Caki2 (cell line): ENCODE measurements around the gene IRAK2. TPM values are rescaled to one million over a fixed set of nuclear protein-coding genes. Genes with fewer than 3 reads are reported as not detected.
"Not testable (repeated sequence)": the region's sequence is repeated elsewhere in the genome, so short reads cannot be mapped to it uniquely, and the experiment has no call there.

Experiments used
- DNase-seq: peaks from one replicate; pipeline ENCODE4 v3.0.0-alpha.2; 2015; ENCODE audit warnings: low read depth
- in situ Hi-C: cut with HindIII; loops from 2 replicates; pipeline ENCODE4 v1.10.0; 2016; ENCODE audit warnings: low sequenced_read_pairs, low pct_unique_long_range_greater_than_20kb, mixed read lengths
- total RNA-seq: library from RNA; depleted of rRNA; stranded (reverse); fragments of >200 nt; shearing (Covaris generic); gene quantifications from 2 replicates; pipeline ENCODE4 v1.2.3, GENCODE V29; 2014; ENCODE audit warnings: low replicate concordance

Gene IRAK2
- total RNA-seq, 1 experiment from 2014 or later: 7.6 TPM

DNA sequence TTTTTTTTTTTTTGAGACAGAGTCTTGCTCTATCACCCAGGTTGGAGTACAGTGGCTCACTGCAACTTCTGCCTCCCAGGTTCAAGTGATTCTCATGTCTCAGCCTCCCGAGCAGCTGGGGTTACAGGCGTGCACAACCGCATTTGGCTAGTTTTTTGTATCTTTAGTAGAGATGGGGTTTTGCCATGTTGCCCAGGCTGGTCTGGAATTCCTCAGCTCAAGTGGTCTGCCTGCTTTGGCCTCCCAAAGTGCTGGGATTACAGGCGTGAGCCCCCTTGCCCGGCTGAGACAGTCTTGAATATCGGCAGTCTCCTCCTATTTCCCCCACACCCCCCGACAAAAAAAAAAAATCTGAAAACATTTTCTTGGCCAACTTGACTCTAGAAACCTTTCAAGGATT is 102.2 kb downstream of the IRAK2 start:
- DNase-seq, in situ Hi-C loops: not testable (repeated sequence)

DNA sequence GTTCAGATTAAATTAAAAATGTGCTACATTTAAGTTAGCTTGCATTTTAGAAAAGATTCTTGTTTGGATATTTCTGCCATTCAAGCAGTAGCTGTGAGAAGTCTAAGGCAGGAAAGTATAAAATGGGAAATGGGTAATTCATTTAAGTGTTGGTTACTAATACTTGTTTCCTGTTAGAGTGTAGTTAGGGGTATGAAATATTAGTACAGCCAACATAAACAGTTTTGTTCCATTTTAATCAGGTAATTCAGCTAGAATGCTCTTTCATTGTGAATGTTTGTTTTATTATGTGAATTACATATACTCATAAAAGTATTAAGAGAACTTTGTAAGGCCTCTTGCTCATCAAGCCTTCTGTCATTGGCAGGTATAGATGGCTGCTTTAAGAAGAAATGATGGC is 103.4 kb downstream of the IRAK2 start:
- in situ Hi-C loops: no loop called here
- no peak for DNase-seq

DNA sequence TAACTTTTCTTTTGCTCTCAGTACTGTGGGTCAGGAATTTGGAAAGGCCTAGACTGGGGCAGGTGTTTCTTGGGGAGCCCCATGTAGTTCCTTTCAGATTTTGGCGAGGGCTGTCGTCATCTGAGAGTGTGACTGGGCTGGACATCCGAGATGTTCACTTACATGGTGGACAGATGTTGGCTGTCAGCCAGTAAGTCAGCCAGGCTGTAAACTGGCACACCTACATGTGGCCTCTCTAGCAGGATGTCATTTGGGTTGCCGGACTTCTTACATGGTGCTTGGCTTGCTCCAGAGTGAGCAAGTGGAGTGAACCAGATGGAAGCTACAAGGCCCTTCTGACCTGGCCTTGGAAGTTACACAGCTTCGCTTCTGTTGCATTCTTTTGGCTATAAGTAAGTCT is 104.2 kb downstream of the IRAK2 start:
- in situ Hi-C loops: no loop called here

DNA sequence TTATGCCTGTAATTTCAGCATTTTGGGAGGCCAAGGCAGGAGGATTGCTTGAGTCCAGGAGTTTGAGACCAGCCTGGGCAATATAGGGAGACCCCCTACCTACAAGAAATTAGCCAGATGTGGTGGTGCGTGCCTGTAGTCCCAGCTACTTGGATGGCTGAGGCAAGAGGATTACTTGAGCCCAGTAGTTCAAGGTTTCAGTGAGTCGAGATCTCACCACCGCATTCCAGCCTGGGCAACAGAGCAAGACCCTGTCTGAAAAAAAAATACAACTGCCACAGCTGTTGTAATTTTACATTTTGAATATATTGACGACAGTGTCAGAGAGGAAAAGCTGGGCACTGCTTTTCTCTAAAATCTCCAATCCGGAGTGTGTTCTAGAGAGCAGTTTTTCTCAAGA is 104.7 kb downstream of the IRAK2 start:
- in situ Hi-C loops: no loop called here
- DNase-seq: no peak

More for the DNA sequence above, 104.2 kb downstream of the IRAK2 start:
- no peak for DNase-seq

DNA sequence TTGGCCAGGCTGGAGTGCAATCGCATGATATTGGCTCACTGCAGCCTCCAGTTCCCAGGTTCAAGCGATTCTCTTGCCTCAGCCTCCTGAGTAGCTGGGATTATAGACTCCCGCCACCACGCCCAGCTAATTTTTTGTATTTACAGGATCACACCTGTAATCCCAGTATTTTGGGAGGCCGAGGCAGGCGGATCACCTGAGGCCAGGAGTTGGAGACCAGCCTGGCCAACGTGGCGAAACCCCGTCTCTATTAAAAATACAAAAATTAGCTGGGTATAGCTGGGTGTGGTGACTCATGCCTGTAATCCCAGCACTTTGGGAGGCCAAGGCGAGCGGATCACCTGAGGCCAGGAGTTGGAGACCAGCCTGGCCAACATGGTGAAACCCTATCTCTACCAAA is 107.8 kb downstream of the IRAK2 start:
- DNase-seq, in situ Hi-C loops: not testable (repeated sequence)

DNA sequence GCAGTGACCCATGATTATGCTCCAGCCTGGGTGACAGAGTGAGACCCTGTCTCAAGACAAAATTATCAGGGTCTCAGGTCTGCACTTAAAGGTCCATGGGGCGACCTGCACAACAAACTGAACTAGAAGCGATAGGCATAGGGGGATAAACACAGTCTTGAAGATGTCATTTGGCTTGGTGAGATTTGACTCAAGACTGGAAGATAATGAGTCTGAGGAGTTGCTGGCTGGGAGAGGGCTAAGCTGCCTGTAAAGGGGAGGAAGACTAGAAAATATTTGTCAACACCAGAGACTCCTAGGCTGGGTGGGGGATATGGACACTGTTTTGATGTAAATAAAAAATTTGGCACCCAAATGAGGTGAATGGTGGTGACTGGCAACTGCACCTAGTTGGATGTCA is 108.3 kb downstream of the IRAK2 start:
- in situ Hi-C loops: no loop called here

DNA sequence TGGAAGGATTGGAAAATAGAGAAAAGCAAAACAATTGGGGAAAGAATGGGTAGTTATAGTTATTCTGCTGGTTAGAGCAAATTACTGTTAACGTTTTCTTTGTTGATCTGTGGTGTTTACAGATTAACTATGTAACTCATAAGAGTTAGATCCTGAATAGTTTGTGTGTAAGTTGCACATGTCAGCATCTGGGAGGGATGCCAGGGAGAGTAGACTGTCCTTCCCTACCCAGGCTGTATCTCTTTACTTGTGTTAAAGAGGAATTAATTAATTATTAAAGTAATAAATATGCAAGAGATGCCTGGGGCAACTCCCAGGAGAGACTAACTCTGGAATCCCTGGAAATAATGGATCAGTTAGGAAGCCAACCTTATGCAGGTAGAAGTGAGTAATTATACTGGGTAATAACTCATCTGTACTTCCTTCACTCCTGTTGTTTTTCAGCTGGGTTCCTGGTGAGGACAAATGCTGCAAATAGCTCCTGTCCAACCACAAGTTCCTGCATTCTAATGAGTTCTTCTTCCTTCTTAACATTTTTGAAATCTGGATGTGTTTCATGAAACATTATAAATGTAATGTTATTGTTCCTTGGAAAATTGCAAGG is 109.1 kb downstream of the IRAK2 start:
- in situ Hi-C loops: no loop called here
- DNase-seq: no peak

More for the DNA sequence above, 108.3 kb downstream of the IRAK2 start:
- no peak for DNase-seq

DNA sequence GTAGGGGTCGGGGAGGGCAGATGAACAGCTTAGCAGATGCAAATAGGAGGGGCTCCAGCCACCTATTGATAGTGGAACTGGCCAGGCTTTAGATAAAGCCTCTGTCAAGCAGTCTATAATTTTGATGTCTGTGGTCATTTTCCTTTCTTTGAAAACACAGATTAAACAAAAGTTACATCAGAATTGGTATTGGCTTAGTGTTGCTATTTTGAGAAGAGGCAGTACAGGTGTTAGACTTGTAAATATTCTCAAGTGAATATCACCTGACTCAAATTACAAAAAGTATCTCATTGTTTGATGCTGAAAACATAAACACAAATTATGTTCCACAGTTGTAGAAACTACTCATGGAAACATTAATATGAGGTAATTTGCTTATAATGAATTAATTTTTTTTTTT is 109.9 kb downstream of the IRAK2 start:
- no peak for DNase-seq
- in situ Hi-C loops: no loop called here

DNA sequence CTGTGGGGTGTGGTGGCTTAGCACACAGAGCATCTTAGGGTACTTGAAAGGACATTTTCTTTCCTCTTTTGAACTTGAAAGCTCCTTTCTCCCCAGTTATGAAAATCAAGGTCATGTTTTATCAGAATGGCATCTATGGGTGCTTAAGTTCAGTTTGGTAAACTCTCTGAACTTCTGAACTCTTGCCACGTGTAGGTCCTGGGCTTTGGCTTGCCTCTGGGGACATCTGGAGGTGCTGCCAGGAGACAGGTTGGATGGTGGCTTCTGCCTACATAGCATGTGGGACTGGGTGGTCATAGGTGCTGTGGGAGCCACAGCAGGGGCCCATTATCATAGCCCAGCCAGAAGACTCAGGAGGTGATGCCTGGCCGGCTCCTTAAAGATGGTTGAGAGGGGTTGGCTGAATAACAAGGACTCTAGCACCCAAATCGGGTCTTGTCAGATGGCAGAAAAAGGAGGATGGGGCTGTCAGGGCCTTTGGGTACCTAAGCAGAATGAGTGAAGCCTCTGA is 112.5 kb downstream of the IRAK2 start:
- no peak for DNase-seq
- in situ Hi-C loops: no loop called here

DNA sequence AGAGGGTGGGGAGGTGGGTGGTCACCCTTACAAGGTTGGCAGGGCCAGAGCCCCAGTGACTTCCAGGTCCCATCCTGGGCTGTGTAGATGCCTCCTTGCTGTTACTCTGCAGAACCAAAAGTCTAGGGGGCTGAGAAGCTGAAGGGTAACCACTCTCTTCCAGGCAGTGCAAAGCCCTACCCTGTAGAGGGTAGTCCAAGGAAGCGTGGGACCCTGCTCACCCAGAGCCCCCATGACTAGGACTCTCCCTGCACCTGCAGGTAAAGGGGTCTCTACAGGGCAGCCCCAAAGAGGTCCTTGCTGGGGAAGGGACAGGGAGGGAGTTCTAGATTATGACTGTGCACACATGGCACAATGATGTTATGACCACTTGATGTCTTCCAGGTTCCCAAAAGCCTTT is 113.8 kb downstream of the IRAK2 start:
- no peak for DNase-seq
- in situ Hi-C loops: no loop called here

DNA sequence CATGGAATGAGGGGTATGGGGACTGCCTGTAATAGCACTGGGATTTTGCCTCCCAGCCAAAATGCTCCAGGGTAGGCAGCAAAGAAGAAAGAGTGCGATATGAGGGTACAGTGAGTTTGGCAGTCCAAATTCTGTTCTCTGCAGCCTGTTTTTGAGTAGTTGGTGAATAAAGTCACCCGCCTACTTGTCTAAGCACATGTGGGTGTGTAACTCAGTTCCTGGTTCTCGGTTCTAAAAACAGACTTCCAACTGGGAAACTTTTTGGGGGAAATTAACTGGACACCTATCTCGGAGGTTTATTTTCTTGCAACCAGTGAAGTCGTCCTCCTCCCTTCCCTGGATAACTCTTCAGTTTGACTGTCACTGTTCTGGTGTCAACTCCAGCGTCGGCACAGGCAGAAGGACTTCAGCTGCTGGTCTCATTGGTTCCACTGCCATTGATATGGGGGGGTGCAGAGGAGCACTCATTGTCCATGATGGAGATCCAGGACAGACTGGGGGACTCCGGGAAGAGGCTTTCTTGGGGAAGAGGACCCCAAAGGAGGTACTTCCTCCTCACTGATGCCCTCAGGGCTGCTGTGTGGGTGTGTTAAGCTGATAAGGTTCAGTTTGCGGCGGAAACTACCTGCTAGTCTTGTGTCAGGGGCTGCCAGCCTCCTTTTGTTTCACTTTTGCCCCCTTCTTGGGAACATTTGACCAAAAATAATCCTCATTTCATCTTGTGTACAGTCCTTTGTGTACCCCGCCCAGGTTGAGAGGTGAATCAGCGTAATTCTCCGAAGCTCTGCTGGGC is 114.9 kb downstream of the IRAK2 start:
- in situ Hi-C loops: no loop called here

DNA sequence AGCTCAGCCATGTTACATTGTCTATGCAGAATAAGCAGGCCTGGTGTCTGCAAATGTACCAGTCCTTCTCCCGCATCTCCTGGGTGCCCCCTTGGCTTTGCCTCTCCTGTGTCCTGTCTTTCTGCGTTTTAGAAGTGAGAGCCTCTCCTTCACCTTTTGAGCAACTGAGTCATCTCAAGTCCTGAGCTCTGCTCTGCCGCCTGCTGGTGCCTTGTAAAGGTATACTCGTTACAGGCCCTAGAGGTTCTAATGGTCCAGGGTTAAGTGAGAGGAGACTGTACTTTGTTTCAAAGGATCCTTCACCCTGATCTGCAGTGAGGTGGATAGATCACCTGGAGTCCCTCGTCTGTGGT is 115.4 kb downstream of the IRAK2 start:
- in situ Hi-C loops: no loop called here

More for the DNA sequence above, 114.9 kb downstream of the IRAK2 start:
- no peak for DNase-seq

DNA sequence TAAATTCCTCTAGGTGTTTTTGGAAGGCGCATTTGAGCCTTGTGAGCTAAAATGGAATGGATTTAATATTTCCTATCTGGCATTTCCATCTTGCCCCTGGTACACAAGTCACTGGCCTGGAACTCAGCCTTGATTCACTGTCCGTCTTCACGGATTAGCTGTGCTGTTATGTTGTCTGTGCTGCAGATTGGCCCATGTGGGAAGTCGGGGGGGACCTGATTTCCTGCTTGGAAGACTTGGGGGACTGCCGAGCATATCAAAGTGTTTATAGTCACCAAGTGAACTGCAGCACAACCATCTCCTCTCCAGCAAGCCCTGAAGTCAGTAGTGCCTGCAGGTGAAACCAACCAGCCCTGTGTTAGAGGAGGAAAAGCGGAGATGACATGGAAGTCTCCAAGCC is 115.9 kb downstream of the IRAK2 start:
- in situ Hi-C loops: no loop called here
- no peak for DNase-seq

More for the DNA sequence above, 115.4 kb downstream of the IRAK2 start:
- no peak for DNase-seq

DNA sequence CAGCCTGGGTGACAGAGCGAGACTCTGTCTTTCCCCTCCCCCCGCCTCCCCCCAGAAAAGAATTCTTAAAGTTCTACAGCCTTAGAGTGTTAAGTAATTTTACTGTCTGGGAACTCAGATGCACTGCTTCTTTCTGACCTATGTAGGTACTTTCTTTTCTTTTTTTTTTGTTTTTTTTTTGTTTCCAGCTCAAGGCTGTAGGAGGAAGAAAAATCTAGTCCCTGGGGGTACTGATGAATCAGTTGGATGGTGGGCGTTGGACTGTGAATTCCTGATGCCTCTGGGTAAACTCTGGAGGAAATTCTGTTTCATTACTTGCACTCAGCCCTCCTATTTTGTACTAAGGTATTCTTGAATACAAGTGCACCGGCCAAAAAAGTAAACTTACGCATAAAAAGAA is 117.2 kb downstream of the IRAK2 start:
- in situ Hi-C loops: no loop called here
- DNase-seq: peak; percentile 11

DNA sequence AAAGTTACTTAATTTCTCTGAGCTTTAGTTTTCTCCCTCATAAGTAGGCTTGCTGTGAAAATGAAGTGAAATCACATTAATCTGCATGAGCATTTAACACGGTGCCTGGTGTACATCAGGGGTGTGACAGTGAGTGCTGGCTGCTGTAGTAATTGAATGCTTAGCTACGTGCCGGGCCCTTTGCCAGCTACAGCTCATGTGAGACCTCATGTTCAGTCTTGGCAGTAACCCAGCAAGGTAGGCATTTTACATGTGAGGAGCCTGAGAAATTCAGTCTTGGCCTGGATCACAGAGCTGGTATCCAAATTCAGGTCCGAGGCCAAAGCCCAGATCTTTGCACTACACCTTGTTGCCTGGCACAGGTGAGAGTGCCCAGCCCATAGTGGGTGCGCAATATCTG is 118.9 kb downstream of the IRAK2 start:
- in situ Hi-C loops: no loop called here
- no peak for DNase-seq

DNA sequence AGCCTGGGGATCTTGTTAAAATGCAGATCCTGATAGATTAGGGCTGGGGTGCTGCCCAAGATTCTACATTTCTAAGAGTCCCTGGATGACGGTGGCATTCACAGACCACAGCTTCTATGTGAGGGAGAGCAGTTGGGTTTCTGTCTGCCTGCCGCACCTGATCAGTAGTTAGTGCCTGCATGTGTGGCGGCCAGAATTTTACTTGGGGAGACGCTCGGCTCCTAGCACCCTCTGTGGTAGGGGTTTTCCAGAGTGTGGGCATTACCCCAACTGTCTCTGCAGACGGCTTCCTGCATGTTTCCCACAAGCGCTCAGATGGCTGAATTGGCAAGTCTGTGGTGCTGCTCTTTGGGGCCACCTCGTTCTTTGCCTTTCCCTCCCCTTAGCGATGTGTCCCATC is 119.8 kb downstream of the IRAK2 start:
- no peak for DNase-seq
- in situ Hi-C loops: no loop called here

DNA sequence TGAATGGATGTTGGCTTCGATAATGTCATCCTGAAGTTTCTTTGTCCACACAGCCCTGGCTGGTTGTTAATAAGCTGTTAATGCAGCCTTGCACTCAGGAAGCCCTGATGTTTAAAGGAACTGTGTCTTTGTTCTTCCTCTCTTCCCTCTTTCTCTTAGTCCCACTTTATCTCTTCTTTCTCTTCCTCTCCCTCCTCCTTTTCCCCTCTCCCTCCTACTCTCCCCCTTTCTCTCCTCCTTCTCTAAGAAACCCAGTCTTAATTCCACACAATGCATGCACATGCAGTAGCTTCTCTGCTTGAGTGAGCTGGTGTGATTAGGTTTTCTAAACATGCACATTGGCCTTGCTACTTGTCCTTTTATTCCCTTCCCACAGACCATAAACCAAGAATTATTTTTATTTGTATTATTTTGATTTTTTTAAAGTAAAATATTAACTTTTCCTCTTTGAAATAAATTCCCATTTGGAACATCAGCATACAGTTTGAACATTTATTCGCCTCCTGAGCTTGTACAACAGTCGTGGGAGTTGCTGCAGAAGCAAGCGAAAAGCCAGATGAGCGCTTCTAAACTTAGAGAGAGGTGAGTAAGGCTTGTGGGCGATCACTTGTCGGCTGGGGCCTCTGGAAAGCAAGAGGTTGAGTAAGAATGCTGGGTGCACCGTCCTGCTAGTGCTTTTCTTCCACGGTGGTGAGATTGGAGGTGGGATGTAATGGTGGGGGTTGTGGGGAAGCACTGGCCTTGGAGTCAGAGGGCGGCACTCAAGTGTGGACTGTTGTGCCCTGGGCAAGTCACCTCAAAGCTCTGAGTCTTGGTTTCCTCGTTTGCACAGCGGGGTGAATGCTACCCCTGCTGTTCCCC is 120.8 kb downstream of the IRAK2 start:
- in situ Hi-C loops: no loop called here

DNA sequence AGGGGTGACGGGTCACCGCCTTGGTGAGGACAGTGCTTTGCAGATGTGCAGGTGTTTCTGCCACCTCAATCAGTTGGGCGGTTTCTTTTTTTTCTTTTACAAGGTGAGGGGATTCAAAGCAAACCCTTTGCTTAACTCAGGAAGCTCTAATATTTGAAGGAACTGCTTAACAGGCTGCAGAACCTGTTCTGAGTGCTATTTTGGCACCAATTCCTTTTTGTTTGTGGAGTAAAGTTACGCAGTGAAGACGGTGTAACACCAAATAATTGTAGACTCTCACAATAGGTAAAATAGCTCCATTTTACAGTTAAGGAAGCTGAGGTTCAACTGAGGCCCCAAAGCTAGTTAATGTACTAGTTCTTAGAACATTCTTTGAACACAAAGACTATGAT is 121.4 kb downstream of the IRAK2 start:
- in situ Hi-C loops: no loop called here
- no peak for DNase-seq

More for the DNA sequence above, 120.8 kb downstream of the IRAK2 start:
- DNase-seq: no peak
